Measurements from ENCODE around the gene GPR158.

- no peak for TF ChIP-seq GATA2 (IDR thresholded peaks at IDR 0.05; ENCODE audit: low read depth, low read length)
- no peak for TF ChIP-seq GATA3 (IDR thresholded peaks at IDR 0.05; ENCODE audit: low read depth, low read length)
These were observed 458.7 kb downstream of the GPR158 start for GRCh38 chr10:25633542-25633941.
